Endothelial cell of umbilical vein (primary cell): Measurements from ENCODE around the gene GP5. TPM values are rescaled to one million over a fixed set of nuclear protein-coding genes. Genes with fewer than 3 reads are reported as not detected.

Experiments
- BruUV-seq: library from RNA; stranded (reverse); fragments of 400-500 nt; replicated peaks from 2 replicates; lab custom pipeline; 2021; lab: Mats Ljungman, UMichigan
- CTCF ChIA-PET: fragments of 300-600, 350-600 bp; sonication (Branson Sonifier 250); formaldehyde crosslinking; loops from one replicate; lab custom pipeline; 2021; ENCODE audit warnings: antibody characterized with exemption, inconsistent platforms; lab: Charles Lee
- POLR2A ChIA-PET: fragments of 300-600, 350-600 bp; sonication (Branson Sonifier 250); formaldehyde crosslinking; loops from one replicate; lab custom pipeline; 2021; ENCODE audit warnings: antibody characterized with exemption, inconsistent platforms; lab: Charles Lee
- DNase-seq: peaks from one replicate; pipeline ENCODE4 v3.0.0-alpha.2; 2011; ENCODE audit warnings: low read depth, low spot score
- FAIRE-seq: peaks from 2 replicates; lab custom pipeline; 2011; peaks lifted over from hg19 to GRCh38; lab: Jason Lieb, UNC
- H2AFZ ChIP-seq: 2 replicates; pipeline ENCODE4 v1.6.0; 2012; ENCODE audit warnings: low read depth, low read length, control low read depth, inconsistent platforms
- H3K27ac ChIP-seq: 2 replicates; pipeline ENCODE4 v1.5.1; 2011; ENCODE audit warnings: low read depth, mild to moderate bottlenecking, control low read depth, low read length, moderate library complexity; ENCODE audit not compliant: insufficient read depth
- H3K27me3 ChIP-seq, 2 experiments: 2 replicates each; pipeline versions ENCODE4 v1.6.0 to v1.6.1; 2011; ENCODE audit warnings: low read length in 2 of 2, mixed read lengths in 1 of 2; ENCODE audit not compliant: control insufficient read depth in 2 of 2, insufficient read depth in 2 of 2
- H3K36me3 ChIP-seq, 2 experiments: 2 replicates in 1 of 2; 3 replicates in 1 of 2; pipeline ENCODE4 v1.5.1; 2011; ENCODE audit warnings: low read length in 2 of 2, mild to moderate bottlenecking in 1 of 2, moderate library complexity in 1 of 2; ENCODE audit not compliant: control insufficient read depth in 2 of 2, insufficient read depth in 2 of 2; ENCODE audit errors: extremely low read depth in 1 of 2
- H3K4me1 ChIP-seq: 3 replicates; pipeline ENCODE4 v1.5.1; 2011; ENCODE audit warnings: mild to moderate bottlenecking, low read length; ENCODE audit not compliant: control insufficient read depth, insufficient read depth; ENCODE audit errors: extremely low read depth
- H3K4me2 ChIP-seq: 2 replicates; pipeline ENCODE4 v1.6.1; 2011; ENCODE audit warnings: low read length, control low read depth, mixed read lengths; ENCODE audit not compliant: insufficient read depth
- H3K4me3 ChIP-seq, 3 experiments: fragments of 200-600 bp in 1 of 3; sonication (generic), shearing (Covaris generic) in 1 of 3; replicated peaks in 1 of 3; 2 replicates each; pipeline ENCODE4 v1.5.1; 2011 to 2016; ENCODE audit warnings: control low read depth in 3 of 3, low read length in 3 of 3, mild to moderate bottlenecking in 2 of 3, inconsistent platforms in 1 of 3, low read depth in 1 of 3, moderate library complexity in 1 of 3; ENCODE audit not compliant: insufficient read depth in 1 of 3
- H3K79me2 ChIP-seq: 2 replicates; pipeline ENCODE4 v1.6.0; 2012; ENCODE audit warnings: low read length, inconsistent platforms; ENCODE audit not compliant: control insufficient read depth, insufficient read depth
- H3K9ac ChIP-seq: replicated peaks from 2 replicates; pipeline ENCODE3; 2011; ENCODE audit warnings: low read length, control low read depth; ENCODE audit not compliant: insufficient read depth; ENCODE audit errors: extremely low read depth
- H3K9me1 ChIP-seq: replicated peaks from 3 replicates; pipeline ENCODE4 v1.6.0; 2011; ENCODE audit warnings: mild to moderate bottlenecking, low read length; ENCODE audit not compliant: control insufficient read depth, insufficient read depth; ENCODE audit errors: extremely low read depth
- H3K9me3 ChIP-seq: replicated peaks from 2 replicates; pipeline ENCODE4 v1.5.1; 2012; ENCODE audit warnings: low read length, inconsistent platforms; ENCODE audit not compliant: control insufficient read depth, insufficient read depth
- H4K20me1 ChIP-seq: replicated peaks from 2 replicates; pipeline ENCODE3; 2011; ENCODE audit warnings: mild to moderate bottlenecking, low read length; ENCODE audit not compliant: control insufficient read depth, insufficient read depth; ENCODE audit errors: extremely low read depth
- CTCF ChIP-seq, 2 donors: IDR thresholded peaks; 1 replicate in 1 of 2; 2 replicates in 1 of 2; pipeline ENCODE4 v1.5.1; 2011; ENCODE audit warnings: low read length in 2 of 2, mild to moderate bottlenecking in 2 of 2, moderate library complexity in 2 of 2, control low read depth in 1 of 2, inconsistent platforms in 1 of 2, low read depth in 1 of 2; ENCODE audit not compliant: insufficient read depth in 1 of 2; ENCODE audit errors: extremely low read depth in 1 of 2
- EZH2 ChIP-seq: IDR thresholded peaks from 2 replicates; pipeline ENCODE4 v1.6.1; 2012; ENCODE audit warnings: borderline replicate concordance, low read depth, mild to moderate bottlenecking, moderate library complexity, low read length, inconsistent platforms; ENCODE audit not compliant: severe bottlenecking
- FOS ChIP-seq: IDR thresholded peaks from 2 replicates; pipeline ENCODE4 v1.6.1; 2011; ENCODE audit warnings: mild to moderate bottlenecking, low read length, moderate library complexity, borderline replicate concordance; ENCODE audit not compliant: insufficient read depth
- GATA2 ChIP-seq: IDR thresholded peaks from 2 replicates; pipeline ENCODE4 v1.7.0; 2011; ENCODE audit warnings: low read depth, mild to moderate bottlenecking, moderate library complexity, mixed read lengths, low read length; ENCODE audit not compliant: insufficient read length, insufficient read depth
- JUN ChIP-seq: IDR thresholded peaks from 2 replicates; pipeline ENCODE4 v1.6.1; 2011; ENCODE audit warnings: borderline replicate concordance, low read depth; ENCODE audit not compliant: insufficient read length, insufficient read depth
- MAX ChIP-seq: IDR thresholded peaks from 2 replicates; pipeline ENCODE4 v1.6.1; 2011; ENCODE audit not compliant: insufficient read depth, insufficient read length
- MYC ChIP-seq: IDR thresholded peaks from one replicate; pipeline ENCODE4 v1.6.1; 2011; ENCODE audit warnings: mild to moderate bottlenecking, low read depth, low read length
- POLR2A ChIP-seq: IDR thresholded peaks from 2 replicates; pipeline ENCODE4 v1.6.1; 2012; ENCODE audit warnings: low read depth, mild to moderate bottlenecking, control low read depth, low read length
- POLR2AphosphoS5 ChIP-seq: IDR thresholded peaks from 2 replicates; pipeline ENCODE4 v1.6.1; 2012; ENCODE audit warnings: low read depth, mild to moderate bottlenecking, control low read depth, low read length, moderate library complexity; ENCODE audit not compliant: insufficient read depth
- dilution Hi-C: fragments of 300-500 bp; cut with MboI; formaldehyde crosslinking; loops from one replicate; pipeline ENCODE4 v1.15.0; 2019; ENCODE audit warnings: low sequenced_read_pairs; ENCODE audit not compliant: extremely low pct_ligation_motif_present
- intact Hi-C: fragments of 100-400 bp; cut with micrococcal nuclease; formaldehyde crosslinking; loops from one replicate; pipeline ENCODE4 v1.10.0; 2022
- polyA plus RNA-seq, 4 experiments: library from polyadenylated mRNA; depleted of rRNA in 3 of 4; stranded (reverse) in 3 of 4; unstranded in 1 of 4; fragments of >200 nt; gene quantifications; 2 replicates each; pipeline versions ENCODE4 v1.2.1 to v1.2.3, GENCODE V29; 2011 to 2012; ENCODE audit warnings: missing spikeins in 1 of 4
- total RNA-seq: library from RNA; stranded (reverse); gene quantifications from 2 replicates; pipeline ENCODE4 v1.2.3, GENCODE V29; 2021

The GP5 gene
- total and polyA plus RNA-seq, 2 donors (not counting 3 experiments of a cell fraction or from before 2014, with no cell fraction given): 0.06 to 0.11 TPM

- H3K4me1 ChIP-seq: no peaks in the 10 kb centered on the region
- no peaks in the 10 kb centered on the region for H3K79me2 ChIP-seq
- no peak overlapping the region for H2AFZ ChIP-seq
- no peak for DNase-seq
- H3K4me3 ChIP-seq: no peak overlapping the region
- H3K36me3 ChIP-seq: no peaks in the 10 kb centered on the region
- H3K27ac ChIP-seq: no peak overlapping the region
- H3K9ac ChIP-seq: no peak overlapping the region
- ChIA-PET CTCF (interaction anchor here (0.9 to 7.1 kb wide), 9 partner anchors 9 to 774 kb away, joined by 3 to 84 read pairs (median 6); partner anchors contain the start of gene GP5), POLR2A (no interaction called here)
- no peak for FAIRE-seq
- no TSS peak for BruUV-seq
- peaks cover 0 to 2% of the 10 kb centered on the region in 2 experiments for H3K27me3 ChIP-seq
- dilution Hi-C loops: no loop called here
- no peak overlapping the region for H3K4me2 ChIP-seq
- no peaks in the 10 kb centered on the region for H3K9me1 ChIP-seq
- no peaks in the 10 kb centered on the region for H4K20me1 ChIP-seq
- H3K9me3 ChIP-seq: no peaks in the 10 kb centered on the region
- TF ChIP-seq JUN: no peak
- TF ChIP-seq MAX: no peak
- TF ChIP-seq MYC: no peak
- TF ChIP-seq EZH2: no peak
- TF ChIP-seq GATA2: no peak
- TF ChIP-seq CTCF (IDR thresholded peaks at IDR 0.05; ENCODE audit: extremely low read depth in 1 of 2, insufficient read depth in 1 of 2, low read depth in 1 of 2, low read length in 2 of 2): no peak
- TF ChIP-seq FOS: no peak
- no peak for TF ChIP-seq POLR2A
- no peak for TF ChIP-seq POLR2AphosphoS5
- intact Hi-C loops: no loop called here
Measured at GRCh38 chr3:194346035-194346434, 53.0 kb downstream of the GP5 start.

Other genes starting within 250 kb of the GP5 start
- not detected in 2 replicates for gene CPN2, start 47.9 kb downstream of the GP5 start, total RNA-seq
- not detected in 2 replicates for gene CPN2, start 47.9 kb downstream of the GP5 start, polyA plus RNA-seq
- gene LRRC15, start 29.5 kb downstream of the GP5 start, total RNA-seq: not detected in 2 replicates
- gene LRRC15, start 29.5 kb downstream of the GP5 start, polyA plus RNA-seq: not detected in 2 replicates
- gene ATP13A3, start 87.7 kb upstream of the GP5 start, total RNA-seq: 56.8 and 59.0 TPM in 2 replicates
- gene ATP13A3, start 87.7 kb upstream of the GP5 start, polyA plus RNA-seq: 10.4 and 12.0 TPM in 2 replicates
- gene TMEM44, start 234.2 kb upstream of the GP5 start, total RNA-seq: 115 and 125 TPM in 2 replicates
- 88.8 and 93.8 TPM in 2 replicates for gene TMEM44, start 234.2 kb upstream of the GP5 start, polyA plus RNA-seq